Measurements from ENCODE around the gene MED25.

GRCh38 chr19:49882643-49883042, 64.6 kb downstream of the MED25 start:
- TF ChIP-seq POLR2AphosphoS5 (IDR thresholded peaks at IDR 0.05; ENCODE audit: low read depth, low read length) (no peak), TAF1 (IDR thresholded peaks at IDR 0.05; ENCODE audit: borderline replicate concordance, insufficient read depth, low read length) (no peak), SIN3A (IDR thresholded peaks at IDR 0.05; ENCODE audit: borderline replicate concordance, insufficient read depth, low read length) (no peak), FOXP2 (optimal IDR thresholded peaks at IDR 0.05; ENCODE audit: borderline replicate concordance, extremely low read depth, extremely low read length, insufficient read depth) (no peak)
- TF ChIP-seq, protein P1, sequence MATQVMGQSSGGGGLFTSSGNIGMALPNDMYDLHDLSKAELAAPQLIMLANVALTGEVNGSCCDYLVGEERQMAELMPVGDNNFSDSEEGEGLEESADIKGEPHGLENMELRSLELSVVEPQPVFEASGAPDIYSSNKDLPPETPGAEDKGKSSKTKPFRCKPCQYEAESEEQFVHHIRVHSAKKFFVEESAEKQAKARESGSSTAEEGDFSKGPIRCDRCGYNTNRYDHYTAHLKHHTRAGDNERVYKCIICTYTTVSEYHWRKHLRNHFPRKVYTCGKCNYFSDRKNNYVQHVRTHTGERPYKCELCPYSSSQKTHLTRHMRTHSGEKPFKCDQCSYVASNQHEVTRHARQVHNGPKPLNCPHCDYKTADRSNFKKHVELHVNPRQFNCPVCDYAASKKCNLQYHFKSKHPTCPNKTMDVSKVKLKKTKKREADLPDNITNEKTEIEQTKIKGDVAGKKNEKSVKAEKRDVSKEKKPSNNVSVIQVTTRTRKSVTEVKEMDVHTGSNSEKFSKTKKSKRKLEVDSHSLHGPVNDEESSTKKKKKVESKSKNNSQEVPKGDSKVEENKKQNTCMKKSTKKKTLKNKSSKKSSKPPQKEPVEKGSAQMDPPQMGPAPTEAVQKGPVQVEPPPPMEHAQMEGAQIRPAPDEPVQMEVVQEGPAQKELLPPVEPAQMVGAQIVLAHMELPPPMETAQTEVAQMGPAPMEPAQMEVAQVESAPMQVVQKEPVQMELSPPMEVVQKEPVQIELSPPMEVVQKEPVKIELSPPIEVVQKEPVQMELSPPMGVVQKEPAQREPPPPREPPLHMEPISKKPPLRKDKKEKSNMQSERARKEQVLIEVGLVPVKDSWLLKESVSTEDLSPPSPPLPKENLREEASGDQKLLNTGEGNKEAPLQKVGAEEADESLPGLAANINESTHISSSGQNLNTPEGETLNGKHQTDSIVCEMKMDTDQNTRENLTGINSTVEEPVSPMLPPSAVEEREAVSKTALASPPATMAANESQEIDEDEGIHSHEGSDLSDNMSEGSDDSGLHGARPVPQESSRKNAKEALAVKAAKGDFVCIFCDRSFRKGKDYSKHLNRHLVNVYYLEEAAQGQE (IDR thresholded peaks at IDR 0.05; ENCODE audit: insufficient read depth in 1 of 2, low read depth in 2 of 2, low read length in 2 of 2) = no peak

Data from PFSK-1 (cell line).